Activated naive CD8-positive, alpha-beta T cell (primary cell): ENCODE results near the gene RFTN1.
"Not testable (repeated sequence)": the region's sequence is repeated elsewhere in the genome, so short reads cannot be mapped to it uniquely, and the experiment has no call there.

Experiments
- H3K27ac Mint-ChIP-seq: one replicate; pipeline ENCODE4 v1.8.0; 2021; ENCODE audit warnings: mixed read lengths
- H3K27me3 Mint-ChIP-seq: one replicate; pipeline ENCODE4 v1.8.0; 2021; ENCODE audit warnings: mixed read lengths
- H3K36me3 Mint-ChIP-seq: one replicate; pipeline ENCODE4 v1.8.0; 2021; ENCODE audit warnings: mixed read lengths
- H3K4me1 Mint-ChIP-seq: one replicate; pipeline ENCODE4 v1.8.0; 2021; ENCODE audit warnings: low read depth, mixed read lengths
- H3K4me3 Mint-ChIP-seq: one replicate; pipeline ENCODE4 v1.8.0; 2021; ENCODE audit warnings: mild to moderate bottlenecking, mixed read lengths
- H3K9me3 Mint-ChIP-seq: one replicate; pipeline ENCODE4 v1.8.0; 2021; ENCODE audit warnings: low read depth, mixed read lengths

The RFTN1 gene

GRCh38 chr3:16313886-16314645, 199.4 kb downstream of the RFTN1 start:
- peaks cover 90% of the 10 kb centered on the region for H3K4me1 Mint-ChIP-seq
- peaks cover 16% of the 10 kb centered on the region for H3K36me3 Mint-ChIP-seq
- H3K4me3 Mint-ChIP-seq, result no peak overlapping the region
- H3K27me3 Mint-ChIP-seq, result no peaks in the 10 kb centered on the region
- H3K9me3 Mint-ChIP-seq, result no peaks in the 10 kb centered on the region
- H3K27ac Mint-ChIP-seq, result peak overlapping the region; percentile 99

- Mint-ChIP-seq H3K27ac (peak overlapping the region; percentile 96), H3K4me3 (peak overlapping the region; percentile 74), H3K36me3 (peaks cover 28% of the 10 kb centered on the region), H3K4me1 (peaks cover 88% of the 10 kb centered on the region), H3K27me3 (no peaks in the 10 kb centered on the region), H3K9me3 (no peaks in the 10 kb centered on the region)
Observed at GRCh38 chr3:16311960-16312451, 201.5 kb downstream of the RFTN1 start.

GRCh38 chr3:16310486-16310885, 203.0 kb downstream of the RFTN1 start:
- Mint-ChIP-seq H3K36me3 (peaks cover 29% of the 10 kb centered on the region), H3K4me3 (peak overlapping the region; percentile 71), H3K4me1 (peaks cover 88% of the 10 kb centered on the region), H3K27ac (peak overlapping the region; percentile 91)
- not testable (repeated sequence) for H3K9me3 Mint-ChIP-seq, H3K27me3 Mint-ChIP-seq

- peak overlapping the region; percentile 71 for H3K4me3 Mint-ChIP-seq
- H3K27me3 Mint-ChIP-seq, result no peaks in the 10 kb centered on the region
- peaks cover 29% of the 10 kb centered on the region for H3K36me3 Mint-ChIP-seq
Observed at GRCh38 chr3:16309558-16309957, 203.9 kb downstream of the RFTN1 start.

GRCh38 chr3:16308727-16309126, 204.8 kb downstream of the RFTN1 start:
- peaks cover 29% of the 10 kb centered on the region for H3K36me3 Mint-ChIP-seq
- H3K4me1 Mint-ChIP-seq, result peaks cover 88% of the 10 kb centered on the region
- H3K27me3 Mint-ChIP-seq, result no peaks in the 10 kb centered on the region
- no peaks in the 10 kb centered on the region for H3K9me3 Mint-ChIP-seq
- peak overlapping the region; percentile 94 for H3K27ac Mint-ChIP-seq
- peak overlapping the region; percentile 71 for H3K4me3 Mint-ChIP-seq

More at GRCh38 chr3:16309558-16309957, 203.9 kb downstream of the RFTN1 start:
- Mint-ChIP-seq H3K9me3 (no peaks in the 10 kb centered on the region), H3K27ac (peak overlapping the region; percentile 91), H3K4me1 (peaks cover 89% of the 10 kb centered on the region)

- Mint-ChIP-seq H3K9me3 (no peaks in the 10 kb centered on the region), H3K4me3 (peak overlapping the region; percentile 71), H3K36me3 (peaks cover 33% of the 10 kb centered on the region), H3K27ac (peak overlapping the region; percentile 94), H3K4me1 (peaks cover 88% of the 10 kb centered on the region), H3K27me3 (no peaks in the 10 kb centered on the region)
Observed at GRCh38 chr3:16307832-16308531, 205.5 kb downstream of the RFTN1 start.

GRCh38 chr3:16305111-16305541, 208.4 kb downstream of the RFTN1 start:
- peak overlapping the region; percentile 94 for H3K27ac Mint-ChIP-seq
- no peaks in the 10 kb centered on the region for H3K27me3 Mint-ChIP-seq
- H3K9me3 Mint-ChIP-seq, result no peaks in the 10 kb centered on the region
- peak overlapping the region; percentile 75 for H3K4me3 Mint-ChIP-seq
- peaks cover 33% of the 10 kb centered on the region for H3K36me3 Mint-ChIP-seq
- peaks cover 95% of the 10 kb centered on the region for H3K4me1 Mint-ChIP-seq

- peaks cover 33% of the 10 kb centered on the region for H3K36me3 Mint-ChIP-seq
- H3K27ac Mint-ChIP-seq, result peak overlapping the region; percentile 94
- no peaks in the 10 kb centered on the region for H3K9me3 Mint-ChIP-seq
- H3K27me3 Mint-ChIP-seq, result no peaks in the 10 kb centered on the region
- H3K4me1 Mint-ChIP-seq, result peaks cover 96% of the 10 kb centered on the region
- peak overlapping the region; percentile 75 for H3K4me3 Mint-ChIP-seq
Observed at GRCh38 chr3:16304061-16305010, 209.2 kb downstream of the RFTN1 start.

- Mint-ChIP-seq H3K9me3 (no peaks in the 10 kb centered on the region), H3K4me1 (peaks cover 98% of the 10 kb centered on the region), H3K27me3 (no peaks in the 10 kb centered on the region), H3K36me3 (peaks cover 34% of the 10 kb centered on the region), H3K27ac (peak overlapping the region; percentile 88), H3K4me3 (peak overlapping the region; percentile 85)
Observed at GRCh38 chr3:16303037-16303575, 210.4 kb downstream of the RFTN1 start.

- Mint-ChIP-seq H3K4me1 (peaks cover 98% of the 10 kb centered on the region), H3K27ac (peak overlapping the region; percentile 88), H3K9me3 (no peaks in the 10 kb centered on the region), H3K36me3 (peaks cover 29% of the 10 kb centered on the region), H3K4me3 (peak overlapping the region; percentile 85), H3K27me3 (no peaks in the 10 kb centered on the region)
Observed at GRCh38 chr3:16302082-16302631, 211.3 kb downstream of the RFTN1 start.

GRCh38 chr3:16301507-16301906, 212.0 kb downstream of the RFTN1 start:
- peak overlapping the region; percentile 85 for H3K4me3 Mint-ChIP-seq
- peaks cover 28% of the 10 kb centered on the region for H3K36me3 Mint-ChIP-seq
- H3K9me3 Mint-ChIP-seq, result no peaks in the 10 kb centered on the region
- H3K4me1 Mint-ChIP-seq, result peaks cover 98% of the 10 kb centered on the region
- peak overlapping the region; percentile 88 for H3K27ac Mint-ChIP-seq
- H3K27me3 Mint-ChIP-seq, result no peaks in the 10 kb centered on the region

GRCh38 chr3:16300881-16301359, 212.6 kb downstream of the RFTN1 start:
- H3K36me3 Mint-ChIP-seq, result peaks cover 34% of the 10 kb centered on the region
- H3K27me3 Mint-ChIP-seq, result no peaks in the 10 kb centered on the region
- peak overlapping the region; percentile 85 for H3K4me3 Mint-ChIP-seq
- H3K27ac Mint-ChIP-seq, result peak overlapping the region; percentile 88
- H3K4me1 Mint-ChIP-seq, result peaks cover 98% of the 10 kb centered on the region
- no peaks in the 10 kb centered on the region for H3K9me3 Mint-ChIP-seq

GRCh38 chr3:16300307-16300706, 213.2 kb downstream of the RFTN1 start:
- Mint-ChIP-seq H3K27me3 (no peaks in the 10 kb centered on the region), H3K4me3 (peak overlapping the region; percentile 85), H3K9me3 (no peaks in the 10 kb centered on the region), H3K36me3 (peaks cover 35% of the 10 kb centered on the region), H3K4me1 (peaks cover 98% of the 10 kb centered on the region), H3K27ac (peak overlapping the region; percentile 88)

GRCh38 chr3:16299746-16300145, 213.8 kb downstream of the RFTN1 start:
- peaks cover 34% of the 10 kb centered on the region for H3K36me3 Mint-ChIP-seq
- no peaks in the 10 kb centered on the region for H3K27me3 Mint-ChIP-seq
- H3K4me1 Mint-ChIP-seq, result peaks cover 98% of the 10 kb centered on the region
- no peaks in the 10 kb centered on the region for H3K9me3 Mint-ChIP-seq
- peak overlapping the region; percentile 85 for H3K4me3 Mint-ChIP-seq
- H3K27ac Mint-ChIP-seq, result peak overlapping the region; percentile 88
